ENCODE results near the gene EME1. TPM values are rescaled to one million over a fixed set of nuclear protein-coding genes. Genes with fewer than 3 reads are reported as not detected.

Gene EME1
- total and polyA plus RNA-seq, 10 of the 15 experiments (the other 5 are each of a cell fraction or from before 2014, with no cell fraction given), result 13.8 to 40.5 (median 22.0) TPM

DNA sequence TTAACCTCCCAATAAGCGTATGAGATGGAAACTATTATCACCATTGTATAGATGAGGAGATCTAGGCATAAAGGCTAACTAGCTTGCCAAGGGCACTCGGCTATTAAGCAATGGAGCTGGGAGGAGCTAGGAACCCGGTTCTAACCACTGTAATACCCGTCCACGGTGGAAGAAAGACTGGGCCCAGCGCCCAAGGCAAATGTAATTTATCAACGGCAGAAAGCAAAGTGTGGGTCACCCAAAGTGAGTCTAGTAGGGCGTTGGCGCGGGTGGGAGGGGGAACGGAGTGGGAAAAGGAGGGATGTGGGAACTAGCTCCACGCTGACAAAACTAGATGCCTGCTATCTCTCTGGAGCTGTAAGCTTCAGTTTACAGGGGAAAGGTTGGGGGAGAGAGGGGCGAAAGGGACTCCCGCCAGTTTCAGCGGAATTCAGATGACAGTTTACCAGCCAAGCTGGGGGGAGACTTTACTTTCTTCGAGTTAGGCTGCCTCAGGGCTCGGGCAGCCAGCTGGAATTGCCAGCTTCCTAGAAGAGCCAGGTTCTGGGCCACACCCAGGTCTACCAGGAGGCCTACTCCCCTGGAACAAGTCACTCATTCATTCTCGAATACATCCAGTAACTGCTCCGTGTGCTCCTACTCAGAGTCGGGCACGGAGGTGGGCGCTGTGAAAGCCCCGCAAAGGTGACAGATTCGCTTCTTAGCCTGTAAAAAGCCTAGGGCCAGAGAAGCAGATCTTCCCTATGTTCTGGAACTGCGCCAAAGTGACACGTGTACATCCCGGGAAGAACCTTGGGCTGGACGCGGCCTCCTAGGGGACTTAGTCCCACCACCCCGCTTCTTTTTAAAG, 23.5 kb downstream of the EME1 start:
- WGBS (ENCODE audit: insufficient coverage, insufficient replicate concordance, low lambda C conversion rate, missing lambda C conversion rate), result under 1% methylated on average over 30 of the region's 30 CpGs
- Histone ChIP-seq H2AFZ (ENCODE audit: control insufficient read depth, low read depth, low read length) (no peak overlapping the region), H3K9ac (ENCODE audit: control insufficient read depth, insufficient read depth, low read length) (peak overlapping the region; percentile 89), H3K4me1 (ENCODE audit: control insufficient read depth, insufficient read depth, low read length) (peaks cover 13% of the 10 kb centered on the region), H4K20me1 (ENCODE audit: control insufficient read depth, insufficient read depth) (no peaks in the 10 kb centered on the region), H3K27me3 (replicated peaks in 1 of 2; ENCODE audit: control insufficient read depth in 2 of 2, insufficient read depth in 2 of 2, low read length in 1 of 2) (no peaks in the 10 kb centered on the region), H3K27ac (ENCODE audit: control insufficient read depth, insufficient read depth) (peak overlapping the region; percentile 81), H3K9me3 (replicated peaks; ENCODE audit: control insufficient read depth, insufficient read depth, low read length) (no peaks in the 10 kb centered on the region), H3K36me3 (ENCODE audit: control insufficient read depth in 2 of 2, insufficient read depth in 2 of 2, low read length in 1 of 2) (peaks cover 14 to 18% of the 10 kb centered on the region in 2 experiments), H3K79me2 (ENCODE audit: control insufficient read depth, insufficient read depth, low read length) (peaks cover 37% of the 10 kb centered on the region), H3K4me3 (peak overlapping the region; percentile 93), H3K4me2 (ENCODE audit: control insufficient read depth, insufficient read depth) (peak overlapping the region; percentile 90)
- peak; percentile 57 for ATAC-seq
- in situ Hi-C loops (cut with MboI), result no loop called here
- ChIA-PET SMC1A (ENCODE audit: uncharacterized antibody, unreplicated experiment) (interaction anchor here (0.7 to 4.6 kb wide), 15 partner anchors 9 to 87 kb away, joined by 3 to 26 read pairs (median 4); partner anchors contain the start of gene RSAD1), RAD21 (ENCODE audit: unreplicated experiment) (interaction anchor here (0.6 to 4.2 kb wide), 13 partner anchors 15 to 122 kb away, joined by 3 to 32 read pairs (median 4); partner anchors contain the start of genes ACSF2, RSAD1 and TMEM92), POLR2A (interaction anchor here (0.6 to 3.3 kb wide), 14 partner anchors 15 to 146 kb away, joined by 3 to 31 read pairs (median 4); partner anchors contain the start of genes ACSF2 and RSAD1), CTCF (interaction anchor here (0.6 to 5.7 kb wide), 37 partner anchors 8 to 383 kb away, joined by 3 to 83 read pairs (median 6); partner anchors contain the start of genes ACSF2, COL1A1, EME1 and MRPL27)
- TF ChIP-seq NBN (IDR thresholded peaks at IDR 0.05) (0 out of 2 replicates have a peak, but pooled peaks have one; percentile 6), POLR2A (IDR thresholded peaks at IDR 0.05; ENCODE audit: low read depth, low read length) (0 out of 2 replicates have a peak, but pooled peaks have one; percentile 7), ZBED1 (IDR thresholded peaks at IDR 0.05; ENCODE audit: borderline replicate concordance) (no peak)
- TF ChIP-seq, protein P1, sequence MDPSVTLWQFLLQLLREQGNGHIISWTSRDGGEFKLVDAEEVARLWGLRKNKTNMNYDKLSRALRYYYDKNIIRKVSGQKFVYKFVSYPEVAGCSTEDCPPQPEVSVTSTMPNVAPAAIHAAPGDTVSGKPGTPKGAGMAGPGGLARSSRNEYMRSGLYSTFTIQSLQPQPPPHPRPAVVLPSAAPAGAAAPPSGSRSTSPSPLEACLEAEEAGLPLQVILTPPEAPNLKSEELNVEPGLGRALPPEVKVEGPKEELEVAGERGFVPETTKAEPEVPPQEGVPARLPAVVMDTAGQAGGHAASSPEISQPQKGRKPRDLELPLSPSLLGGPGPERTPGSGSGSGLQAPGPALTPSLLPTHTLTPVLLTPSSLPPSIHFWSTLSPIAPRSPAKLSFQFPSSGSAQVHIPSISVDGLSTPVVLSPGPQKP (IDR thresholded peaks at IDR 0.05; ENCODE audit: low read depth, low read length), result no peak
- no TSS peak for BruUV-seq (replicated peaks)
- intact Hi-C loops (cut with micrococcal nuclease; ENCODE audit: unreplicated experiment), result loop anchor here (1.0 to 2.0 kb wide), 3 partner anchors 25 to 82 kb away; partner anchors contain the start of genes ACSF2 and RSAD1
- no peak for DNase-seq (ENCODE audit: low read depth, low spot score)
- FAIRE-seq, result no peak

Data from GM12878 (cell line).